Stomach (tissue), 4 donors: ENCODE results near the gene FNBP1L.

Experiments used
- CTCF ChIP-seq, 7 experiments: fragments of 450-650 bp in 4 of 7; fragments of 200-600 bp in 3 of 7; sonication (generic) in 3 of 7; IDR thresholded peaks; one replicate each; pipeline ENCODE4 v1.5.1; 2016 to 2019; ENCODE audit warnings: antibody characterized with exemption in 7 of 7, control low read depth in 2 of 7, mild to moderate bottlenecking in 1 of 7
- POLR2A ChIP-seq, 4 donors: fragments of 450-650 bp; IDR thresholded peaks; one replicate each; pipeline ENCODE4 v1.6.1; 2016; ENCODE audit warnings: antibody characterized with exemption in 4 of 4, control low read depth in 2 of 4, mild to moderate bottlenecking in 1 of 4, moderate library complexity in 1 of 4

- TF ChIP-seq CTCF (IDR thresholded peaks at IDR 0.05) (no peak), POLR2A (IDR thresholded peaks at IDR 0.05) (no peak)
Measured at GRCh38 chr1:93602101-93602500, 154.2 kb downstream of the FNBP1L start.
